ENCODE data around the gene ZNF385D.

ZNF385D gene

GRCh38 chr3:21462141-21462540 is 288.9 kb downstream of the ZNF385D start:
- H3K9ac ChIP-seq, result no peak overlapping the region
- no peak for TF ChIP-seq Cebpa-rat (IDR thresholded peaks at IDR 0.05)
- H4K20me1 ChIP-seq, result no peaks in the 10 kb centered on the region; a peak in 1 of 22 replicates

GRCh38 chr3:21457084-21457483 is 293.9 kb downstream of the ZNF385D start:
- H3K4me2 ChIP-seq, result no peak overlapping the region
- TF ChIP-seq Cebpa-rat (IDR thresholded peaks at IDR 0.05), result no peak
- H3K4me3 ChIP-seq, result no peak overlapping the region
- no peaks in the 10 kb centered on the region for H3K36me3 ChIP-seq
- H3K4me1 ChIP-seq, result no peaks in the 10 kb centered on the region
- H3K27ac ChIP-seq, result no peak overlapping the region
- H4K20me1 ChIP-seq, result no peaks in the 10 kb centered on the region
- H3K9ac ChIP-seq, result no peak overlapping the region
- no peaks in the 10 kb centered on the region for H3K27me3 ChIP-seq
- H3K9me3 ChIP-seq (replicated peaks in 1 of 11), result peaks cover 0 to 9% (median 0%) of the 10 kb centered on the region in 11 experiments; a peak in 1 of 22 replicates

More at GRCh38 chr3:21462141-21462540, 288.9 kb downstream of the ZNF385D start:
- no peaks in the 10 kb centered on the region for H3K27me3 ChIP-seq
- no peak overlapping the region for H3K27ac ChIP-seq
- H3K9me3 ChIP-seq (replicated peaks in 1 of 11), result no peaks in the 10 kb centered on the region
- no peak overlapping the region for H3K4me3 ChIP-seq
- no peak overlapping the region for H3K4me2 ChIP-seq
- no peaks in the 10 kb centered on the region for H3K36me3 ChIP-seq
- no peaks in the 10 kb centered on the region for H3K4me1 ChIP-seq

- TF ChIP-seq Cebpa-rat (IDR thresholded peaks at IDR 0.05), result no peak
- Histone ChIP-seq H3K27ac (no peak overlapping the region), H4K20me1 (no peaks in the 10 kb centered on the region), H3K9me3 (replicated peaks in 1 of 11) (peaks cover 0 to 9% (median 0%) of the 10 kb centered on the region in 11 experiments; a peak in 1 of 22 replicates), H3K4me2 (no peak overlapping the region), H3K4me3 (no peak overlapping the region), H3K27me3 (no peaks in the 10 kb centered on the region), H3K9ac (no peak overlapping the region), H3K4me1 (no peaks in the 10 kb centered on the region), H3K36me3 (no peaks in the 10 kb centered on the region)
Observed at GRCh38 chr3:21449738-21450137, 301.3 kb downstream of the ZNF385D start.

- Histone ChIP-seq H3K4me2 (no peak overlapping the region), H3K4me1 (peaks cover 0 to under 1% (median 0%) of the 10 kb centered on the region in 10 experiments; a peak in 1 of 20 replicates), H3K9ac (no peak overlapping the region), H3K36me3 (no peaks in the 10 kb centered on the region), H3K4me3 (no peak overlapping the region), H4K20me1 (no peaks in the 10 kb centered on the region), H3K27me3 (no peaks in the 10 kb centered on the region), H3K27ac (no peak overlapping the region), H3K9me3 (replicated peaks in 1 of 11) (no peaks in the 10 kb centered on the region)
- no peak for TF ChIP-seq Cebpa-rat (IDR thresholded peaks at IDR 0.05)
Observed at GRCh38 chr3:21447476-21448151, 303.4 kb downstream of the ZNF385D start.

GRCh38 chr3:21446945-21447475 is 304.0 kb downstream of the ZNF385D start:
- no peak for TF ChIP-seq Cebpa-rat (IDR thresholded peaks at IDR 0.05)
- Histone ChIP-seq H3K4me3 (no peak overlapping the region), H3K27ac (no peak overlapping the region)

GRCh38 chr3:21446027-21446426 is 305.0 kb downstream of the ZNF385D start:
- H3K9ac ChIP-seq, result no peak overlapping the region
- H3K27me3 ChIP-seq, result no peaks in the 10 kb centered on the region
- no peak overlapping the region for H3K4me2 ChIP-seq
- H3K4me1 ChIP-seq, result peaks cover 0 to 8% (median 0%) of the 10 kb centered on the region in 10 experiments; a peak in 1 of 20 replicates
- no peak for TF ChIP-seq Cebpa-rat (IDR thresholded peaks at IDR 0.05)
- H3K4me3 ChIP-seq, result no peak overlapping the region
- H3K27ac ChIP-seq, result no peak overlapping the region
- H3K9me3 ChIP-seq (replicated peaks in 1 of 11), result no peaks in the 10 kb centered on the region
- H4K20me1 ChIP-seq, result no peaks in the 10 kb centered on the region
- H3K36me3 ChIP-seq, result no peaks in the 10 kb centered on the region

More at GRCh38 chr3:21446945-21447475, 304.0 kb downstream of the ZNF385D start:
- H3K9ac ChIP-seq, result no peak overlapping the region
- no peaks in the 10 kb centered on the region for H3K36me3 ChIP-seq
- H3K4me2 ChIP-seq, result no peak overlapping the region
- peaks cover 0 to 7% (median 0%) of the 10 kb centered on the region in 10 experiments; a peak in 1 of 20 replicates for H3K4me1 ChIP-seq
- H3K9me3 ChIP-seq (replicated peaks in 1 of 11), result no peaks in the 10 kb centered on the region
- H3K27me3 ChIP-seq, result no peaks in the 10 kb centered on the region
- H4K20me1 ChIP-seq, result no peaks in the 10 kb centered on the region

- TF ChIP-seq Cebpa-rat (IDR thresholded peaks at IDR 0.05), result no peak
- Histone ChIP-seq H3K27me3 (no peaks in the 10 kb centered on the region), H3K4me2 (peak overlapping the region in 1 of 11 experiments; percentile 25; a peak in 1 of 22 replicates), H3K4me1 (peaks cover 0 to 8% (median 0%) of the 10 kb centered on the region in 10 experiments; a peak in 1 of 20 replicates), H4K20me1 (no peaks in the 10 kb centered on the region), H3K27ac (no peak overlapping the region), H3K4me3 (no peak overlapping the region), H3K9ac (no peak overlapping the region), H3K9me3 (replicated peaks in 1 of 11) (no peaks in the 10 kb centered on the region), H3K36me3 (no peaks in the 10 kb centered on the region)
Observed at GRCh38 chr3:21441821-21442220, 309.2 kb downstream of the ZNF385D start.

- no peaks in the 10 kb centered on the region for H3K4me1 ChIP-seq
- no peaks in the 10 kb centered on the region for H3K27me3 ChIP-seq
- no peak overlapping the region for H3K4me2 ChIP-seq
- no peak overlapping the region for H3K9ac ChIP-seq
- H4K20me1 ChIP-seq, result no peaks in the 10 kb centered on the region
- no peaks in the 10 kb centered on the region for H3K9me3 ChIP-seq (replicated peaks in 1 of 11)
- TF ChIP-seq Cebpa-rat (IDR thresholded peaks at IDR 0.05), result no peak
- no peak overlapping the region for H3K4me3 ChIP-seq
- H3K36me3 ChIP-seq, result no peaks in the 10 kb centered on the region
- no peak overlapping the region for H3K27ac ChIP-seq
Observed at GRCh38 chr3:21436835-21437234, 314.2 kb downstream of the ZNF385D start.

- no peaks in the 10 kb centered on the region for H3K36me3 ChIP-seq
- H3K27ac ChIP-seq, result no peak overlapping the region
- H3K27me3 ChIP-seq, result no peaks in the 10 kb centered on the region
- TF ChIP-seq Cebpa-rat (IDR thresholded peaks at IDR 0.05), result no peak
- H3K9ac ChIP-seq, result no peak overlapping the region
- H3K9me3 ChIP-seq (replicated peaks in 1 of 11), result no peaks in the 10 kb centered on the region
- no peak overlapping the region for H3K4me2 ChIP-seq
- no peaks in the 10 kb centered on the region for H3K4me1 ChIP-seq
- H4K20me1 ChIP-seq, result no peaks in the 10 kb centered on the region
- no peak overlapping the region for H3K4me3 ChIP-seq
Observed at GRCh38 chr3:21435871-21436270, 315.1 kb downstream of the ZNF385D start.

GRCh38 chr3:21434310-21434709 is 316.7 kb downstream of the ZNF385D start:
- H4K20me1 ChIP-seq, result no peaks in the 10 kb centered on the region
- H3K27me3 ChIP-seq, result no peaks in the 10 kb centered on the region
- H3K4me3 ChIP-seq, result no peak overlapping the region
- H3K4me1 ChIP-seq, result no peaks in the 10 kb centered on the region
- H3K4me2 ChIP-seq, result no peak overlapping the region
- TF ChIP-seq Cebpa-rat (IDR thresholded peaks at IDR 0.05), result no peak
- no peaks in the 10 kb centered on the region for H3K9me3 ChIP-seq (replicated peaks in 1 of 11)
- H3K27ac ChIP-seq, result no peak overlapping the region
- H3K36me3 ChIP-seq, result no peaks in the 10 kb centered on the region
- no peak overlapping the region for H3K9ac ChIP-seq
